Esophagus squamous epithelium (tissue), 5 donors: ENCODE data around the gene CLDN6. TPM values are rescaled to one million over a fixed set of nuclear protein-coding genes. Genes with fewer than 3 reads are reported as not detected.

ENCODE experiments used
- DNase-seq: peaks from one replicate; lab custom pipeline; 2025; lab: John Stamatoyannopoulos, UW
- H3K27ac ChIP-seq, 4 donors: fragments of 200-600 bp; sonication (generic); one replicate each; pipeline ENCODE4 v1.5.1; 2016 to 2019; ENCODE audit warnings: mild to moderate bottlenecking in 1 of 4
- H3K27me3 ChIP-seq, 4 donors: fragments of 200-600 bp; sonication (generic); 1 replicate in 3 of 4; 2 replicates in 1 of 4; pipeline versions ENCODE4 v1.5.1 to v1.6.0; 2017 to 2021; ENCODE audit warnings: antibody characterized with exemption in 1 of 4
- H3K36me3 ChIP-seq, 3 donors: fragments of 200-600 bp; sonication (generic); one replicate each; pipeline ENCODE4 v1.5.1; 2016 to 2019
- H3K4me1 ChIP-seq, 3 donors: fragments of 200-600 bp; sonication (generic); one replicate each; pipeline ENCODE4 v1.5.1; 2017 to 2019
- H3K4me3 ChIP-seq, 4 donors: fragments of 200-600 bp; sonication (generic); 1 replicate in 3 of 4; 2 replicates in 1 of 4; pipeline ENCODE4 v1.5.1; 2016 to 2019; ENCODE audit warnings: mild to moderate bottlenecking in 2 of 4, moderate library complexity in 1 of 4
- H3K9me3 ChIP-seq, 3 donors: fragments of 200-600 bp; sonication (generic); one replicate each; pipeline ENCODE4 v1.5.1; 2016 to 2019
- CTCF ChIP-seq, 6 experiments: fragments of 450-650 bp in 4 of 6; fragments of 200-600 bp in 2 of 6; sonication (generic) in 2 of 6; IDR thresholded peaks; one replicate each; pipeline ENCODE4 v1.5.1; 2016 to 2019; ENCODE audit warnings: antibody characterized with exemption in 6 of 6, mild to moderate bottlenecking in 4 of 6, moderate library complexity in 4 of 6
- POLR2A ChIP-seq, 4 donors: fragments of 450-650 bp; IDR thresholded peaks; one replicate each; pipeline ENCODE4 v1.6.1; 2017; ENCODE audit warnings: antibody characterized with exemption in 4 of 4, mild to moderate bottlenecking in 4 of 4, moderate library complexity in 3 of 4
- WGBS, 2 donors: methylation state at CpG; one replicate each; pipeline ENCODE4 v1.1.5; 2018; 5-methylcytosine and 5-hydroxymethylcytosine counted together
- intact Hi-C: fragments of 100-400 bp; cut with DNase I; formaldehyde crosslinking; loops from one replicate; pipeline ENCODE4 v1.15.0; 2022
- total RNA-seq, 4 donors: library from RNA; depleted of rRNA; stranded (reverse); fragments of >200 nt; gene quantifications; one replicate each; pipeline ENCODE4 v1.1.0, GENCODE V29; 2016
- donor health status: DM: yes; HTN: yes; CAD: no.

CLDN6 gene
- total RNA-seq, 4 donors from 2014 or later = not detected

GRCh38 chr16:3003582-3004270, 14.3 kb downstream of the CLDN6 start:
- peak overlapping the region in 2 of 4 donors; percentile 17 to 65 for H3K27ac ChIP-seq
- intact Hi-C loops = no loop called here
- 25 to 29% methylated on average over 14 to 20 of the region's 58 CpGs for WGBS, 2 donors

GRCh38 chr16:3001316-3001715, 16.7 kb downstream of the CLDN6 start:
- WGBS, 2 donors = 60% methylated on average over 2 of the region's 12 CpGs; no CpG with 5 or more reads in 1 of the 2 donors
- no peak for DNase-seq
- H3K36me3 ChIP-seq = no peaks in the 10 kb centered on the region
- intact Hi-C loops = no loop called here
- no peak overlapping the region for H3K27ac ChIP-seq
- peaks cover 0 to 14% (median 4%) of the 10 kb centered on the region in 3 donors for H3K4me1 ChIP-seq
- no peak overlapping the region for H3K4me3 ChIP-seq
- peaks cover 0 to 63% (median 4%) of the 10 kb centered on the region in 4 donors for H3K27me3 ChIP-seq
- TF ChIP-seq POLR2A (IDR thresholded peaks at IDR 0.05) (no peak), CTCF (IDR thresholded peaks at IDR 0.05) (no peak)
- H3K9me3 ChIP-seq = no peaks in the 10 kb centered on the region

More at GRCh38 chr16:3003582-3004270, 14.3 kb downstream of the CLDN6 start:
- TF ChIP-seq CTCF (IDR thresholded peaks at IDR 0.05) (peak; percentile 36 to 73 (median 51)), POLR2A (IDR thresholded peaks at IDR 0.05) (peak in 1 of 4 donors; percentile 12)
- Histone ChIP-seq H3K4me3 (peak overlapping the region in 3 of 4 donors; percentile 20 to 57 (median 39)), H3K4me1 (peaks cover 0 to 25% (median 4%) of the 10 kb centered on the region in 3 donors), H3K9me3 (no peaks in the 10 kb centered on the region), H3K27me3 (peaks cover 0 to 64% (median 4%) of the 10 kb centered on the region in 4 donors), H3K36me3 (no peaks in the 10 kb centered on the region)
- DNase-seq = peak; percentile 91

GRCh38 chr16:3000540-3000939, 17.4 kb downstream of the CLDN6 start:
- H3K9me3 ChIP-seq = no peaks in the 10 kb centered on the region
- no peak for DNase-seq
- no peak overlapping the region for H3K4me3 ChIP-seq
- H3K27ac ChIP-seq = no peak overlapping the region
- no peaks in the 10 kb centered on the region for H3K36me3 ChIP-seq
- peaks cover 0 to 17% (median 4%) of the 10 kb centered on the region in 3 donors for H3K4me1 ChIP-seq
- intact Hi-C loops = no loop called here
- WGBS, 2 donors = 80% methylated on average over 2 of the region's 4 CpGs; no CpG with 5 or more reads in 1 of the 2 donors
- TF ChIP-seq POLR2A (IDR thresholded peaks at IDR 0.05) (no peak), CTCF (IDR thresholded peaks at IDR 0.05) (no peak)
- H3K27me3 ChIP-seq = peaks cover 0 to 59% (median under 1%) of the 10 kb centered on the region in 4 donors

GRCh38 chr16:2999929-3000328, 18.1 kb downstream of the CLDN6 start:
- WGBS, 2 donors = 73 to 79% methylated on average over 5 to 6 of the region's 6 CpGs
- intact Hi-C loops = no loop called here
- DNase-seq = no peak
- no peak overlapping the region for H3K4me3 ChIP-seq
- peaks cover 0 to 53% (median 0%) of the 10 kb centered on the region in 4 donors for H3K27me3 ChIP-seq
- no peak overlapping the region for H3K27ac ChIP-seq
- TF ChIP-seq CTCF (IDR thresholded peaks at IDR 0.05) = no peak
- H3K4me1 ChIP-seq = peaks cover 0 to 20% (median 3%) of the 10 kb centered on the region in 3 donors
- no peaks in the 10 kb centered on the region for H3K36me3 ChIP-seq
- H3K9me3 ChIP-seq = no peaks in the 10 kb centered on the region

GRCh38 chr16:2996298-2996697, 21.7 kb downstream of the CLDN6 start:
- no peaks in the 10 kb centered on the region for H3K36me3 ChIP-seq
- intact Hi-C loops = no loop called here
- WGBS, 2 donors = 70% methylated on average over 2 of the region's 13 CpGs; no CpG with 5 or more reads in 1 of the 2 donors
- H3K4me3 ChIP-seq = no peak overlapping the region
- TF ChIP-seq POLR2A (IDR thresholded peaks at IDR 0.05) (no peak), CTCF (IDR thresholded peaks at IDR 0.05) (no peak)
- no peak overlapping the region for H3K27ac ChIP-seq
- peaks cover 0 to 47% (median 0%) of the 10 kb centered on the region in 4 donors for H3K27me3 ChIP-seq
- H3K9me3 ChIP-seq = no peaks in the 10 kb centered on the region
- H3K4me1 ChIP-seq = peaks cover 3 to 41% (median 12%) of the 10 kb centered on the region in 3 donors
- no peak for DNase-seq
